SK-N-MC (cell line): ENCODE results near the gene TDG.
A peak's percentile ranks its signal among the peaks of the same experiment; 100 is the strongest.

Source experiments
- DNase-seq: peaks from one replicate; pipeline ENCODE4 v3.0.0-alpha.2; 2011; ENCODE audit warnings: low read depth, low spot score
- H3K27ac ChIP-seq: fragments of 200-600 bp; sonication (generic); 2 replicates; pipeline ENCODE4 v1.5.1; 2016; ENCODE audit warnings: mixed run types
- H3K36me3 ChIP-seq: fragments of 200-600 bp; sonication (generic); 2 replicates; pipeline ENCODE4 v1.6.1; 2017; ENCODE audit warnings: antibody characterized with exemption, low read length, mixed read lengths; ENCODE audit not compliant: insufficient read depth
- H3K4me3 ChIP-seq: fragments of 200-600 bp; sonication (generic); 2 replicates; pipeline ENCODE4 v1.5.1; 2016
- H3K9ac ChIP-seq: fragments of 200-600 bp; sonication (generic); 2 replicates; pipeline ENCODE4 v1.8.0; 2017; ENCODE audit warnings: mixed run types, mixed read lengths; ENCODE audit not compliant: insufficient read length
- H3K9me3 ChIP-seq: fragments of 200-600 bp; sonication (generic); 2 replicates; pipeline ENCODE4 v1.6.1; 2017; ENCODE audit warnings: low read depth, mild to moderate bottlenecking, antibody characterized with exemption, low read length, moderate library complexity, mixed read lengths
- EZH2 ChIP-seq: fragments of 200-600 bp; sonication (generic); IDR thresholded peaks from one replicate; pipeline ENCODE4 v1.6.1; 2017; ENCODE audit warnings: antibody characterized with exemption
- FOXP2 ChIP-seq: optimal IDR thresholded peaks from 2 replicates; pipeline ENCODE3; 2011; ENCODE audit warnings: mild to moderate bottlenecking, moderate library complexity; ENCODE audit not compliant: insufficient read depth; ENCODE audit errors: extremely low read length, control extremely low read depth
- POLR2AphosphoS5 ChIP-seq: IDR thresholded peaks from 2 replicates; pipeline ENCODE4 v1.6.1; 2012; ENCODE audit warnings: mild to moderate bottlenecking, low read depth, low read length, borderline replicate concordance

TDG gene

DNA sequence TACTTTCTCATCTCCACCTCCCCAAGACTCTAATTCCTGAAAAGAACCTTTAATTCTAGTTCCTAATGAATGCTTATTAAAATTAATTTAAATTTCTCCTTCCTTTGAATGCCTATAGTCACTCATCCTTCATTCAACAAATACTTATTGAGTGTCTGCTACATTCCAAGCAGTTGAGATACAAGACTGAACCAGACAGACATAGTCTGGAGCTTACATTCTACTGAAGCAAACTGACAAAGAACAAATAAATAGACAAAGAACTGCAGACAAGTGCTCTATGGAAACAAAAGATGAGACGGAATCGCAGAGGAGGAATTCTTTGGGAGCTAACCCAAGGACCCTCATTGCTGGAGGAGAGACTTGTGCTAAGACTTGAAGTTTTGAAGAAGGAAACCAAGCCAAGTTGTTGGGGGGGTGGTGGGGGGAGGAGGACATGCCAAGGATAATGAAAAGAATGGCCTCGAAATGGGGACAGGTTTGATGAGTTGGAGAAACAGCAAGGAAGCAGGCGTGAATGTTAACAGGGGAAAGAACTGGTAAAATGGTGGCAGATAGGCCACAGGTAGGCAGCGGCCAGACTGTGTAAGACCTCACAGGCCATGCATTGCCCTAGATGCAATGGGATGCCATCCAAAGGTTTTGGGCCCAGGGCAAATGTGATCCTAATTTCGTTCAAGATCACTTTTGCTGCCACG lies 9.7 kb upstream of the TDG start:
- DNase-seq: no peak
- peaks cover 37% of the 10 kb centered on the region for H3K36me3 ChIP-seq
- no peak overlapping the region for H3K27ac ChIP-seq
- H3K4me3 ChIP-seq: peak overlapping the region; percentile 95
- no peaks in the 10 kb centered on the region for H3K9me3 ChIP-seq
- H3K9ac ChIP-seq: peak overlapping the region; percentile 93
- TF ChIP-seq EZH2: no peak
- no peak for TF ChIP-seq POLR2AphosphoS5
- no peak for TF ChIP-seq FOXP2

DNA sequence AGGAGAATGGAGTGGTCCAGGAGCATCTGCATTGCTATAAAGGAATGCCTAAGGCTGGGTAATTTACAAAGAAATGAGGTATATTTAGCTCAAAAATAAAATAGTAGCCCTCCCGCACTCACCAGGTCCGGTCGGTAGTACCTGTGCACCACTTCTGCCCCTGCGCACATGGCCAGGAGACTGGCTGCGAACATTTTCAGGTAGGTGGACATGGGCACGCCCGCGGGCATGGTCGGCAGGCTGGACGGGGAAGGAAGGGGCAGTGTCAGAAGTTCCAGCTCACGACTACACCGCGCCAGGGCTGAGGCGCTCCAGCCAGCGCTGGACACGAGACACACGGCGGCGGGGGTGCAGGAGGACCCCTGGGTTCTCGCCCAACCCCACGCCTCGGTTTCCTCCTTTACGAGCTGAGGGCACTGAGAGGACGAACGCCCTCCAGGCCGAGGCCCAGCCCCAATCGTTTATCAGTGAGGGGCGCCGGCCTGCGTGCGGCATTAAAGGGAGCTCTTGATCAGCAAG lies 9.1 kb upstream of the TDG start:
- peaks cover 30% of the 10 kb centered on the region for H3K36me3 ChIP-seq
- peak overlapping the region; percentile 95 for H3K27ac ChIP-seq
- peak overlapping the region; percentile 95 for H3K4me3 ChIP-seq
- peak overlapping the region; percentile 93 for H3K9ac ChIP-seq
- TF ChIP-seq EZH2 (no peak), POLR2AphosphoS5 (no peak), FOXP2 (no peak)
- no peaks in the 10 kb centered on the region for H3K9me3 ChIP-seq
- DNase-seq: no peak

DNA sequence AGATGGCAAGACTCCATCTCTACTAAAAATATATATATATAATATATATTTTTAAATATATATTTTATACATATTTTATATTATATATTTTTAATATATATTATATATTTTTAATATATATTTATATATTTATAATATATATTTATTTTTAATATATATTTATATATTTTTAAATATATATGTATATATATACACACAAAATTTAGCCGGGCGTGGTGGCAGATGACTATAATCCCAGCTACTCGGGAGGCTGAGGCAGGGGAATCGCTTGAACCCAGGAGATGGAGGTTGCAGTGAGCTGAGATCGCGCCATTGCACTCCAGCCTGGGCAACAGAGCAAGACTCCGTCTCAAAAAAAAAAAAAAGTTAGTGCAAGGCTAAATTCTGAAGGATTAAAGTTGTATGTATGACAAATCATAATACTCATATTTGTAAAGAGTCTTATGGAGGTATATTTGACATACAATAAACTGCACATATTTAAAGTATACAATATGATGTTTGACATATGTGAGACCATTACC lies 7.7 kb upstream of the TDG start:
- H3K36me3 ChIP-seq: peaks cover 17% of the 10 kb centered on the region; the same call in 1 of the 2 replicates
- peak overlapping the region; percentile 95 for H3K4me3 ChIP-seq
- no peak overlapping the region for H3K9ac ChIP-seq
- peak overlapping the region; percentile 95; the same call in 1 of the 2 replicates for H3K27ac ChIP-seq
- DNase-seq: no peak
- no peaks in the 10 kb centered on the region for H3K9me3 ChIP-seq
- TF ChIP-seq EZH2 (no peak), POLR2AphosphoS5 (no peak), FOXP2 (no peak)

DNA sequence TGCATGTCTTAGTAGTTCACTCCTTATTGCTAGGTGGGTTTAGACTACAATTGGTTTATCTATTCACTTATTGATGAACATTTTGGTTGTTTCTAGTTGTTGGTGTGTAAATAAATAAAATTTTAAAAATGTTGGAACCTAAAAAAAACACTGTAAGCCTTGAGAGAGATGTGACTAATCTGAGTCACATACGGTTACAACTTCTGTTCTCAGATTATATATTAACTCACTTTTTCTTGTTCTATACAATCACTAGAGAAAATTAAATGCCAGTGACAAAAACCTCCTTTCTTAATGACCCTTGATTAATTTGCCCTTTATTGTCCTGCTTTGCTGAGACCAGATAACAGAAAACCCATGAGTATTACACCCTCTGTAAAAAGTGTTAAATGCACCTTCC lies 7.1 kb upstream of the TDG start:
- no peak overlapping the region for H3K9ac ChIP-seq
- H3K4me3 ChIP-seq: no peak overlapping the region
- TF ChIP-seq EZH2 (no peak), POLR2AphosphoS5 (no peak), FOXP2 (no peak)
- no peak for DNase-seq
- H3K27ac ChIP-seq: no peak overlapping the region
- peaks cover 10% of the 10 kb centered on the region; the same call in 1 of the 2 replicates for H3K36me3 ChIP-seq
- no peaks in the 10 kb centered on the region for H3K9me3 ChIP-seq

- H3K9ac ChIP-seq: no peak overlapping the region
- no peaks in the 10 kb centered on the region for H3K9me3 ChIP-seq
- no peak overlapping the region for H3K27ac ChIP-seq
- H3K4me3 ChIP-seq: no peak overlapping the region
- no peak for DNase-seq
- H3K36me3 ChIP-seq: no peaks in the 10 kb centered on the region; the same call in 1 of the 2 replicates
- no peak for TF ChIP-seq EZH2
- no peak for TF ChIP-seq POLR2AphosphoS5
- no peak for TF ChIP-seq FOXP2
These were observed 5.0 kb upstream of the TDG start for GRCh38 chr12:103960616-103961227.

GRCh38 chr12:103962493-103962892 lies 3.2 kb upstream of the TDG start:
- DNase-seq: no peak
- TF ChIP-seq EZH2 (no peak), POLR2AphosphoS5 (peak; percentile 29; the same call in 1 of the 2 replicates)
- H3K9me3 ChIP-seq: no peaks in the 10 kb centered on the region
- H3K27ac ChIP-seq: no peak overlapping the region
- peaks cover 3% of the 10 kb centered on the region; the same call in 1 of the 2 replicates for H3K36me3 ChIP-seq
- H3K4me3 ChIP-seq: no peak overlapping the region
- H3K9ac ChIP-seq: no peak overlapping the region

DNA sequence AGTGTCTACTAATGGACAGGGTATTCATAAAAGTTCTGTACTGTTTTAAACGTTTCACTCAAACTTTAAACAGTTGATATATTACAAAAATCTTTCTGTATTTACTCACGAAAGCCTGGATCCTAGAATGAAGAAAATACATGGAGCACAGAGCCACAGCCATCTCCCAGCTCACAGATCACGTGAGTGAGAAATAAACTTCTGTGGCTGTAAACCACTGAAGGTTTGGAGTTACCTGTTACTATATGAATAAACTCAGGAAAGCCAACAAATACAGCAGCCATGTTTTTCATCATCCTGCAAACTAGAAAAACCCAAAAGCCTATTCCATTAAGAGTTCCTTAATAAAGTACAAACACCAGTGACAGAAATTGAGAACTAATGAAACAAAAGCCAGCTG lies 867 bp upstream of the TDG start:
- H3K9me3 ChIP-seq: no peaks in the 10 kb centered on the region
- H3K4me3 ChIP-seq: peak overlapping the region; percentile 97
- TF ChIP-seq FOXP2: no peak
- no peak for TF ChIP-seq EZH2
- TF ChIP-seq POLR2AphosphoS5: no peak

GRCh38 chr12:103965255-103965589 lies 450 bp upstream of the TDG start:
- Histone ChIP-seq H3K9ac (peak overlapping the region; percentile 98), H3K27ac (peak overlapping the region; percentile 73), H3K9me3 (no peaks in the 10 kb centered on the region)

More for the DNA sequence above, 867 bp upstream of the TDG start:
- Histone ChIP-seq H3K36me3 (peaks cover 25% of the 10 kb centered on the region), H3K27ac (peak overlapping the region; percentile 73; the same call in 1 of the 2 replicates), H3K9ac (peak overlapping the region; percentile 98)
- DNase-seq: no peak

More at GRCh38 chr12:103965255-103965589, 450 bp upstream of the TDG start:
- no peak for DNase-seq
- peak overlapping the region; percentile 97 for H3K4me3 ChIP-seq
- TF ChIP-seq EZH2: no peak
- TF ChIP-seq POLR2AphosphoS5: no peak
- TF ChIP-seq FOXP2: no peak
- H3K36me3 ChIP-seq: peaks cover 29% of the 10 kb centered on the region
